HG02981 (cell line): Measurements from ENCODE around the gene SCN3B.
A peak's percentile ranks its signal among the peaks of the same experiment; 100 is the strongest.

Experiments
- ATAC-seq: cut with Tn5 transposase; IDR thresholded peaks from one replicate; pipeline ENCODE4 v1.9.1; 2021; ENCODE audit warnings: mild to moderate bottlenecking, moderate library complexity; ENCODE audit not compliant: unreplicated experiment

Gene SCN3B

DNA sequence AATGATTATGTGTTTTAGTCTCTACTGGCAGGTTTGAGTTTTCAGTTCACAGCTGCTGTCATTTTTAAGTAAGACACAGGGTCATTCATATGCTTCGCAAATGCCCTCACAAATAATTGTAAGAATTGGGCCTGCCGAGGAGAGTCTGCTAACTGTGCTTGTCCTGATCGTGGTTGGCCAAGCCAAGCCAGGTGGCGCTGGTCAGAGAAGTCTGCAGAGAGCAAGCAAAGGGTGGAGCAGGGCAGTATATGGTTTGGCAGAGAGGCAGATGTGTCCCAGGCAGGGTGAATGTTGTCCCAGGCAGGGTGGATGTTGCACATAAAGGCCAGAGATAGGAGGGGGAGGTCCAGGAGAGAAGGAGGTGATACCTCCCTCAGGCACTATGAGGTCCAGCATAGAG lies 52.7 kb downstream of the SCN3B start:
- ATAC-seq = no peak

DNA sequence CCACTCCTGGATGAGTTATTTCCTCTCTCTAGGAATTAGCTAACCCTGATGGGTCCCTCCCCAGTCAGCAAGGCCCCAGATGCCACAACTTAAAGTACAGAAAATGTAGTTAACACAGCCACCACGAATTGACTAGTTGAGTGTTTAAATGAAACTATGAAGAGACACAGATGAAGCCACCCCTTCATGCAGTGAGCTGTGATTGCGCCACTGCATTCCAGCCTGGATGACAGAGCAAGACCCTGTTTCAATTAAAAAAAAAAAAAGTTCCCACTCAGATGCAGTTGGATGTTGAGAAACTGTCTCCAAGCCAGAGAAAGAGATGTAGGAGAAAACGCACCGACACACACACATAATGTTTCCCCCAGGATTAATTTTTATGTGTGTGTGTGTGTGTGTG lies 53.3 kb downstream of the SCN3B start:
- ATAC-seq = no peak

DNA sequence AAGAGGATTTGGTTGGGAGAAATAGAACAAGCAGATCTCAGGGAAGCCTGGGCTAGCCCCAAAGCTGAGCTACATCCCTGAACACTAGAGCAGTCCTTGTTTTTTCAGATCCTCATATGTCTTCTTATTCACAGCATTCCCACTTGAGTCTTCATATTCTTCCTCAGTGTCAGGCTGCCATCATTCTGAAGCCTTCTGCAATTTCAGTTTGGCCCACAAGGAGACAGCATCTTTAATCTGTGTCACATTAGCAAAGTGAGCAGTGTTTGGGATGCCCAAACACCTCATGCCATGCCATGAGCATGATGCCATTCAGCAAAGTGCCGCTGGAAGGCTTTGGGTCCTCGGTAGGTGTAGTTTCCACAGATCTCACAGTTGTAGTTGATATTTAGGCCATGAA lies 56.6 kb downstream of the SCN3B start:
- ATAC-seq = no peak

DNA sequence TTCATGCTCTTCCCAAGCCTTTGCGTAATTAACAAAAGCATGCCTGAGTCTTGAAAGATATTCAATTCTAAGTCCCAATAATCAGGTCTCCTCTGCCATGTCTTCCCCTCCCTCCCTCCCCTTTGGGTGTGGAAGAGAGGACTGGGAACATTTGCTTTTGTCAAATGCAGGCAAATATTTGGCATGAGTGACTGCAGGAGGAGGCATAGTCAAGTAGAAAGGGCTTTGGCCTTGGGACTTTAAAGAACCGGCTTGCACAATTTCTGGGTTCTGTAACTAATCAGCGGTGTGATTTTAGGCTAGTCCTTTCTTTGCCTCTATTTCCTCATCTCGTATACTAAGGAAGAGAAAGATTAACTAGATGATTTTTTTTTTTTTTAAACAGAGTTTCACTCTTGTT lies 59.5 kb downstream of the SCN3B start:
- ATAC-seq = no peak

DNA sequence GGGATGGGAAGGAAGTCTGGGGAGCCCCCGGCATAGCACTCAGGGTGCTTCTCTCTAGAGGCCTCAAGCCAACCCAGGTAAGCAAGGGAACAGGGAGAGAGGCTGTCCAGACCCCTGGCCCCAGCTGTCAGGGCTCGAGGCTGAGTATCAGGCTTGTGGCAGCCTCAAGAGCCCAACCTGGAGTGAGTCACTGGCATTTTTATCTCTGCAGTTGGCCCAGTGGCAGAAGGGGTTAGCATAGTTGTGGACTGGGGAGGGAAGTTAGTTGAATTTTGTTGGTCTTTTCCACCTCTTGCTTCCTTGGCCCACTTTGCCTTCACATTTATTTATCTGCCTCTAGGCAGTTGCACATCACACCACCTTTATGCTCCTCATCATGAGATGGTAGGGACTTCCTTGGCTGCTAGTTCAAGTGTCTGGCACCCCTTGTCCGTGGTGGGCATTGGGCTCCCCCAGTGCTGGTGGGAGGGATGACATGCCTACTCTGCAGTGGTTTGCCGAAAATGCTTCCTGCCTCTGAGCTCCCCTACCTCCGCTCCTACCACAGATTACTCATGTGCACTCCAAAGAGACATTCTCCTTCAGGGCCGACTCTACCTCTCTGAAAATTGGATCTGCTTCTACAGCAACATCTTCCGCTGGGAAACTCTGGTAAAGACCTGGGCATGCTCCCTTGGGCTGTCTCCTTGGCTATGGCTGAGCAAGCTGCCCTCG lies 60.1 kb downstream of the SCN3B start:
- ATAC-seq = no peak

DNA sequence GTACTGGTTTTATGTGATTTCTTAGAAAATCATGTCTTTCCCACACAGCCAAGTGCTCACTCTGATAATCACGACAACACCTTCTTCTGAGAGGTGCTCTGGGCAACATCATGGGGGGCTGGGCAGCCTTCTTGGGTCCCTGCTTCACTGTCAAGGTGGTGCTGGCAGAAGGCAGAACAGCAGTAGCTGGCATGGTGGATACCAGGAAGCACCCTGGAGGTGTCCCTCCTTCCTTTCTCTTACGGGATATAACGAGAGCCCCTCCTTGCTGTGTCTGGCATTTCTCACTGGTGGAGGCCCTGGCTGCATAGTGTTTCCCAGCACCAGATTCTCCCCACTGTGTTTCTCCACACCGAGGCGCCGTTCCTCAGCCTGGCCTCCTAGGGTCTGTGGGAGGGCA lies 60.9 kb downstream of the SCN3B start:
- ATAC-seq = no peak

DNA sequence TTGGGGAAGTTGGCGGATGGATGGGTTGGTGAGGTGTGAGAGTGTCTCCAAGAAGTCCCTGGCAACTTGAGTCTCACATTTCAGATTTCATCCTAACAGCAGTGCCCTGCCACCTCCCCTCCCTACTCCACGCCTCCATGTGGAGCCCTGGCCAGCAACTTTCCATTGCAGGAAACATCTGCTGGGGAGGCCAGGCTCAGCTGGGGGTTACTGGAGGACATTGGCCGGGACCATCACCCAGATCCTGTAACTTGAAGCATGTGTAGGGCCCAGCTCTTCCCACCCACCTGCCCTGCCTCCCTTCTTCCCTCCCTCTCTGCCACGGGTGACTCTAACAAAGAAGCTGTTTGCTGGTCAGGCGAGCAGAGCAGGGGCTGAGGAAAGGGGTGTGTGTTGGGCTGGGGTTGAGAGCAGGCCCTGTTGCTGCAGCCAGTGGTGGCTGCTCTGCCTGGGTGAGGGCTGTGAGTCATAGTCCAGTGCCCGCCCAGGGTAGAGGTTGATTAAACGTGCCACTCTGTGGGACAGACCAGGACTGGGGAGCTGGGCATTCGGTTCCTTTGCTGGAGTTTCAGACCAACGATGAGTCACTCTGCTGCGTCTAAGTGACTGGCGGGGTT lies 64.0 kb downstream of the SCN3B start:
- no peak for ATAC-seq

DNA sequence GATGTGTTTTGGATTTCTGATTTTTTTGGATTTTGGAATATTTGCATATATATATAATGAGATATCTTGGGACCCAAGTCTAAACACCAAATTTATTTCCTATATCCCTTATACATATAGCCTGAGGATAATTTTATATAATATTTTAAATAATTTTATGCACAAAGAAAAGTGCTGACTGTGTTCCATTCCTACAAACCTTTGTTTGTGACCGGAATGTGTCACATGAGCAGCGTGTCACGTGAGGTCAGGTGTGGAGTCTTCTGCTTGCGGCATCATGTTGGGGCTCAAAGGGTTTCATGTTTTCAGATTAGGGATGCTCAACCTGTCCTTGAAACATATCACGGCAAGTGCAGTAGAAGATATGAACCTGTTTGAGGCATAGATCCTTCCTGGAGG lies 65.6 kb downstream of the SCN3B start:
- no peak for ATAC-seq

DNA sequence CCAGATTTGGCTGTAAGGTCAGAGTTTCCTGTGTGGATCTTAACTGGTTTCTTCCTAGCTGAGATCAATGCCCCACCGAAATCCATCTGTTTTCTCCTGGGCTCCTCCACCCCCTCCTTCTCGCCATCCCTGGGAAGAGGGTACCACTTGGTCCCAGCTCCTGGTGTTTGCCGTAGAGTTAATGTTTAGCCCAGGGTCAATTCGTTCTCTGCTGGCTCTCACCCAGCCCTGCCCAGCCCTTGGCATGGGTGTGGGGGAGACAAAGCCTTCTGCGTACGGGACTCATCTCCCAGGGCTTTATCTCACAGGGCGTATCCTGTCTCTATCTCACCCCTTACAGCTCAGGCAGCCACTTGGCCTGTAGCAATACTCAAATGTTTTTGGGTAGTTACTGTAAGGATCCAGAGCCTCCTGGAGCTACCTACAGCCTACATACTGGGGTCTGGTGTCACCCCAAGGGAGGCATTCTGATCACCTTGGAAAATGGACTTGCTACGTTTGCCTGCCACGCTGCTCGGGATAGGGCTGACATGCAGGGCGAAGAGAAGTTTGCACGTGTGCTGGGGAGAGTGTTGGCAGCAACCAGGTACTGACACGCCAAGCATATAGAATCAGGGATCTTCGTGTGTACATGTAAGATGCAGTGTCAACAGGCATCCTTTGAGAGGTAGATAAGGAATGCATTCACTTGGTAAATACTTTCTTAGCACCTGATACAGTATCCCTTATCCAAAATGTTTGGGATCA lies 66.1 kb downstream of the SCN3B start:
- ATAC-seq = no peak

DNA sequence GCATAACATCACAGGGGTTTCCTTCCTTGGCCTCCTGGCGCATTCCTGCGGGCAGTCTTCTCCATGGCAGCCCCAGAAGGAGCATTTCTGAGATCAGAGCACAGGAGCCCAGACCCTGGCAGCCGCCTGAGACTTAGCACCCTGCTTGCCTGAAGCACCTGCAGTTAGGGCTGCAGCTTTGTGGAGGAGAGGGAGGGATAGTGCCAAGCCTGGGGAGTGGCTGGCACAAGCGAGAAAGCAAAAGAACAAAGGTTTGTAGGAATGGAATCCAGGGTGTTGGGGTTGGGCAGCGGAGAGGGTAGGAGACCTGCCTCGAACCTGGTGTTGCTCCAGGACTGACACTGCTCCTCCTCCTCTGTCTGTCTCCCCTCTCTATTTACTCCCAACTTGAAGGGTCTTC lies 66.9 kb downstream of the SCN3B start:
- ATAC-seq = no peak

DNA sequence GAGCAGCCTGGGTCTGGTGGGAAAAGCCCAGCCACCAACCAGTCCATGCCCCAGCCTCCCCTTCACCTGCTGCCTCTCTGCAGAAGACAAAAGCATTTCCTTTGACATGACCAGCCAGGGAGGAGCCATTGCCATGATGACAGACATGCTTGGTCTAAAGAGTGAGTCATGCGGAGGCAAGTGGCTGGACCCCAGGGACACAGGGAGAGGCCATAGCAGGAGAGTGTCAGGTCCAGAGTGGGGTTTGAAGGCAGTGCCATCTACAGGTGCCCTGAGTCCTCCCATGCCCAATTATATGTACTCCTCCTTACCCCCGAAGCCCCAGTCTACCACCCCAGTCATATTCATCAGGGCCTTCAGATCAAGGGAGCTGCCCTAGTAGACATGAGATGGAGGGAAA lies 67.4 kb downstream of the SCN3B start:
- no peak for ATAC-seq

DNA sequence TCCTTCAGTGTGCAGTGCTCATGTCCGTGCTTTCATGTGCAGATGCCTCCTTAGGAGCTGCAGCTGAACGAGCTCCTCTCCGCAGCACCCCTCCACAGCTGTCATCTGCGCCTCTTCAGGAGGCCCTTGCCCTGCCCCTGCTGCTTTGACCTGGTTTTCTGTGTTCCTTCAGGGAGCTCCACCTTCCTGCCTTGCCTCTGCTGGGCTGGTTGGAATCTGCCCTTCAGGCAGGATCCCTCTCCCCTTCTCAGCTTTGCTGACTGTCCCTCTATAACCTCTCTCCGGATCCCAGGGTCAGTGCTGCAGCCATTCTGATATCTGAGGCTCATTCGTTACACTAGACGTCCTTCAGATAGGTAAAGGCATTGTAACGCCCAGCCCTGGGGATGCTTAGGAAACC lies 67.9 kb downstream of the SCN3B start:
- no peak for ATAC-seq

DNA sequence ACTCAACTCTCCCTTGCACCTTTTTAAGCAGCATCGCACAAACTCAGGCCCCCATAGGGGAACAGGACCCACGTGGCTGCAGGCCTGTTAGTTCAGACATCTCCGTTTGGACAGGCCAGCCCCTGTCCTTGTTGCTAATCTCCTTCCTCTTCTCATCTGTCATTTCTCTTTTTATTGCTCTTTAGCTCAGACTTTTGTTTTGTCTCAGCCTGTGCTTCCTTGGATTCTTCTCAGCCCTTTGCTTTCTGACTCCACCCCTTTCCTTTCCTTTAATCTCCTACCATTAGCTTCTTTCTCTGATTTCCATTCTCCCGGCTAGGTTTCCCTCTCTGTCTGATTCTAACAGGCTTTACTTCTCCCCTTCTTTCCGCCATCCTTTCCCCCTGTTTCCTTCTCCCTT lies 68.7 kb downstream of the SCN3B start:
- ATAC-seq = no peak

DNA sequence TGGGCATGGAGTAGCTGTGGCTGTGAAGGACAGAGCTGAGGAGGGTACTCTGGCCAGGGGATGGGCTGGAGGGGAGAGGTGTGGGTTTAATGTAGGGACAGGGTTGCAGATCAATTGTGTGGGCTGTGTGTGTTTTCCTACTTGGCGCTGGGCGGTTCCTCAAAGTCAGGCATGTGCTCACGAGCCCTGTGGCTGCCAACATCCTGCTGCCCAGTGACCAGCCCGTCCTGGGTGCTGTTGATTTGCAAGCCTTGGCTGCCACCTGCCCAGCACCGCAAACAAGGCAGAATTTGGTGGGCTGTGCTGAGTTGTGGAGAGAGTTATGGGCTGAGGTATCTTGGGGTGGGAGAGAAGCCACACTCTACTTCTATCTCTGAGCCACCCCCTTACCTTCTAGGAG lies 69.2 kb downstream of the SCN3B start:
- no peak for ATAC-seq

DNA sequence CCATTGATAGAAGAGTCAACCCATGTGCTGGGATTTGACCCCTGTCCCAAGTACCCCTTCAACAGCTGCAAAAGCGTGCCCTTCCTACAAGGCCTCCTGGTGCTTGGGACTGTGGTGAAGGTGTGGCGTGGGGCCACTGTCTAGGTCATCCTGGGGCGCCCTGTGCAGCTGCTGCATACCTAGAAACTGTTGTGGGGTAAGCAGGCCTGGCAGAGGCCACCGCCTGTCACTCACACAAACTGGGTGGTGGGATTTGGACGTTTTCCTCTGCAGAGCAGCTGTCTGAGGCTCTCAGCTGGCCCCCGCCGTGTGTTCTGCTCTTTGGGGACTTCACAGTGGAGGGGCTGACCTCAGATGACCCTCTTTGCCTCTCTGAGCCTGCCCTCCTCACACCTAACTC lies 69.7 kb downstream of the SCN3B start:
- no peak for ATAC-seq

DNA sequence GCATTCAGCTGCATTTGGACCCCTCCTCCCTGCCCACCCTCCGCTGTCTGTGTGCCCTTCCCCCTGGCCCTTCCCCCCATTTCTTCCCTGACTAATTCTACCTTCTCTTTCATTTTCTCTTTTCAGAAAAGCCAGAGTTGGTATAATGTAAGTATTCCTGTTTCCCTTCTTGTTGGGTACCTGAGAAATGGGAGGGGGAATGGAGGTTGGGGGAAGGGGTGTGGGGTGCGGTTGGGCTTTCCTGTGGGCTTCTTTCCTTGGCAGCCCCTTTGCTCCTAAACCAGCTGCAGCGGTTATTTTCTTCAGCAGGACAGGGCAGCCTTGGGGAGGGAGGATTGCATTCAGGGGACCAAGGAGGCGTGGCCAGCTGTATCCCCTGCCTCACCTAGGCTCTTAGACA lies 70.2 kb downstream of the SCN3B start:
- ATAC-seq = no peak

DNA sequence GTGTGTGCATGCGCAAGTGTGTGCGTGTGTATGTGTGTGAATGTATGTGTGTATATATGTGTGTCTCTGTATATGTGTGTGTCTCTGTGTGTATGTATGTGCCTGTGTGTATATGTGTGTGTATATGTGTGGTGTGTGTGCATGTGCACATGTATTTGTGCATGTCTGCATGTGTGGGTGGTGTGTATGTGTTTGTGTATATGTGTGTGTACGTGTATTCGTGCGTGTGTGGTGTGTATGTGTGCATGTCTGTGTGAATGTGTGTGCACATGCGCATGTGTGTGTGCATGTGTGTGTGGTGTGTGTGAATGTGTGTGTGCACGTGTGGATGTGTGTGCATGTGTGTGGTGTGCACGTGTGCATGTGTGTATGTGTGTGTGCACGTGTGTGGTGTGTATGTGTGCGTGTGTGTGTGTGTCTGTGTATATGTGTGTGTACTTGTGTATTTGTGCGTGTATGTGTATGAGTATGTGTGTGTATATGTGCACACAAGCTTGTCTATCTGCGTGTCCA lies 71.4 kb downstream of the SCN3B start:
- no peak for ATAC-seq

DNA sequence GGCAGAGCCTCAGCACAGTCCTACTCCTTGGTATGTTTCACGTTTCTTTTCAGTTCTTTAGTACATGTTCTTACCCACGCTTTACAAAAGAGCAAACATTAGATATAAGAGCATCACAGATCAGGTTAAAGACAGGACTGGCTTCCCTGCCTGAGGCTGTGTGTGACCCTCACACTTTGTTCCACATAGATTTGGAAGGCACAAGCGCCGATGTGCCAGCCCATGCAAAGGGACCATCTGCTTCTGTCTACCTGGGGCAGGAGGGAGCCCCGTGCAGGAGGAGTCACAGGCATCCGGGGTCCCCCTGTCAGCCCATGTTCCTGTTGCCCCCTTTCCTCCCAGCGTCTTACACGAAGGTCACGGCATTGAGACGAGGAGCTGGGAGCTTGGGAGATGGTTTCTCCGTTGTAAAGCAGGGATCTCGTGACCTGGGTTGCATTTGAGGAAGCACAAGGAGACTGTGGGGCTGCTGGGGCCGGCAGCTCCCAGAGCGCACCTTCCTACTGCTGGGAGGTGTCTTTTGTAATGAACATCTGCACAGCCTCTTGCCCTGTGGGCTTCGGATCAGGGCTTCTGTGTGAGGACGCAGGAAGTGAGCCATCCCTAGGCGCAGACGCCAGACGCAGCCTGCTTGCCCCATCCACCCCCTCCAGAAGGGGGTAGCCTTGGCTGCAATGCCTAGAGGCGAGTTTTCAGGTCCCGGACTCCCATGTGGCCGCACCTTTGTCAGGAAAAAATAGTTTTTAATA lies 72.6 kb downstream of the SCN3B start:
- no peak for ATAC-seq

DNA sequence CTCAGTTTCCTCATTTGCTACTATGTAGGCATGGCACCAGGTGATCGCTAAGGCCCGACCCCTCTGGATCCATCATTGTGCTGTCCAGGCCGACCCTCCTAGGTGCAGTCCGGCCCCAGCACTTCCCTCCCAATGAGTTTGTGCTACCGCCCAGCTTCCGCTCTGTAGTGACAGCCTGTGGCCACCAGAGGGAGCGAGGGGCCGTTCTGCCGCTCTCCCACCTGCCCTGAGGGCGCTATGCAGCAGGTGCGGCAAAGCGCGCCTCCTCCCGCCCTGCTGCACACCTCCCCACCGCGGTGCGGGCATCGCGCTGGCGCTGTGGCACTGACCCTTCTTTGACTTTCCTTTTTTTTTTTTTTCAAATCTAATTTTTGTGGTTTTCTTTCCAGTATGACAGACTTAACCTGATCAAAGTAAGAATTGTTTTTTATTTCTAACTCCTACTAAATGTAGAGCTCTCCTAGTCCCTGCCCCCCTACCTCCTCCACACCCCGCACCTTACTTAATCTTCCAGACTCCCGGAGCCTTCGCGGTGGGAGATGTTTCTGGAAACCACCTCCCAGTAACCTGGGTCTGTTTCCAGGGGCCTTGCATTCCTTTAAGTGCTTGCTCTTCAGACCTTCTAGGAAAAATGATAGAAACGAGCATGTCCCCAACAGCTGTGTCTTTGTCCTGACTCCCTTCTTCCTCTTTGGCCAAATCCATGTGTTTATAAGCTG lies 73.7 kb downstream of the SCN3B start:
- peak; percentile 72 for ATAC-seq

DNA sequence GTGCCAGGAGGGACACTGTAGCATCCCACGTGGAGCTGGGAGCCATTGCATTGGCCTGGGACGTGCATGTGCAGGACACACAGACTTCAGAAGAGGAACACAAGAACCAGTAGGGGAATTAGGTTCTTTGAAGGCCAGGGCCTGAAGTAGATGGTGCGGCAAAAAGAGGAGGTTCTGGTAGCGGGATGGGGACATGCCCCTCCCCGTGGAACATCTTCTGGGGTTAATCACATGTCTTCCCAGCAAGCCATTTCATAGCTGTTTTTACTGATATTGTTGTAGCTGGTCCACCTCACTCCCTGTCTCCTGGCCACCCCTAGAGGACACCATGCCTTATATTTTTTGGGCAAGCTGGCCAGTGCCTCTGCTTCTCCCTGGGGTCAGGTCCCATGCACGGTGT lies 74.3 kb downstream of the SCN3B start:
- no peak for ATAC-seq

DNA sequence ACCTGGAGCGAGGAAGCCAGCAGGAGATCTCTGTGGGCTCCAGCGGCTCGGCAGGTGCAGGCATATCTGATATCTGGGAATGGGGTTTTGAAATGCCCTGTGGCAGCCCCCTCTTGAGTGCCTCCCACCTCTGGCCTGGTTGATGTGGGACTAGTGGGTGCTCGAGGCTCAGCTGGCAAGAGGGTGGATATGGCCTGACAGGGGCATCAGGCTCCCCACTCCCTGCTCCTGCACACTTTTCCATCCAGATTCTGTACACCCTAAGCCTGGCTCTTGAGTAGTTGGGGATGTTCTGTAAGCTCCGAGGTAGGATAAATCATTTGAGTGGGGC lies 75.0 kb downstream of the SCN3B start:
- ATAC-seq = no peak
